AG09319 (cell line): ENCODE measurements around the gene HGF.

ENCODE experiments used
- DNase-seq: peaks from one replicate; pipeline ENCODE4 v3.0.0-alpha.2; 2010; ENCODE audit warnings: low read depth; ENCODE audit errors: extremely low read depth
- TF ChIP-seq, protein P1 (sequence below): IDR thresholded peaks from 2 replicates; pipeline ENCODE4 v1.5.1; 2011; ENCODE audit warnings: low read depth, mild to moderate bottlenecking, inconsistent platforms, low read length, moderate library complexity

The HGF gene

DNA sequence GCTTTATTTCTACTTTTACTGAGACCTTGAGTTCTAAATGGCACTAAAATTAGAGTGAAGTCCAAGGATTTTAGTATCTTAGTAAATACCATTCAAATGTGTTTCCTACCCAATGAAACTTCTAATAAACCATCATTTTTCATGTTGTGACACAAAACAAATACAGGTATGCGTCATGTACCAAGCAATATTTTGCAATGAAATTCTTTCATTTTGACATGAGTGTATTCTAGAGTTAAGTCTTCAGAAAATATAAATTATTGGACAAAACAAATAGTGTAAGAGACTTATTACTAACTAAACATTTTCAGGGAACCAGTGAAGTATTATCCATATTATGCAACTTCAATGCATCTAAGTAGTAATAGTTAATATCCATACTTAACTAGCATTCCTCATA is 16.5 kb downstream of the HGF start:
- TF ChIP-seq, protein P1, sequence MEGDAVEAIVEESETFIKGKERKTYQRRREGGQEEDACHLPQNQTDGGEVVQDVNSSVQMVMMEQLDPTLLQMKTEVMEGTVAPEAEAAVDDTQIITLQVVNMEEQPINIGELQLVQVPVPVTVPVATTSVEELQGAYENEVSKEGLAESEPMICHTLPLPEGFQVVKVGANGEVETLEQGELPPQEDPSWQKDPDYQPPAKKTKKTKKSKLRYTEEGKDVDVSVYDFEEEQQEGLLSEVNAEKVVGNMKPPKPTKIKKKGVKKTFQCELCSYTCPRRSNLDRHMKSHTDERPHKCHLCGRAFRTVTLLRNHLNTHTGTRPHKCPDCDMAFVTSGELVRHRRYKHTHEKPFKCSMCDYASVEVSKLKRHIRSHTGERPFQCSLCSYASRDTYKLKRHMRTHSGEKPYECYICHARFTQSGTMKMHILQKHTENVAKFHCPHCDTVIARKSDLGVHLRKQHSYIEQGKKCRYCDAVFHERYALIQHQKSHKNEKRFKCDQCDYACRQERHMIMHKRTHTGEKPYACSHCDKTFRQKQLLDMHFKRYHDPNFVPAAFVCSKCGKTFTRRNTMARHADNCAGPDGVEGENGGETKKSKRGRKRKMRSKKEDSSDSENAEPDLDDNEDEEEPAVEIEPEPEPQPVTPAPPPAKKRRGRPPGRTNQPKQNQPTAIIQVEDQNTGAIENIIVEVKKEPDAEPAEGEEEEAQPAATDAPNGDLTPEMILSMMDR: no peak
- no peak for DNase-seq

DNA sequence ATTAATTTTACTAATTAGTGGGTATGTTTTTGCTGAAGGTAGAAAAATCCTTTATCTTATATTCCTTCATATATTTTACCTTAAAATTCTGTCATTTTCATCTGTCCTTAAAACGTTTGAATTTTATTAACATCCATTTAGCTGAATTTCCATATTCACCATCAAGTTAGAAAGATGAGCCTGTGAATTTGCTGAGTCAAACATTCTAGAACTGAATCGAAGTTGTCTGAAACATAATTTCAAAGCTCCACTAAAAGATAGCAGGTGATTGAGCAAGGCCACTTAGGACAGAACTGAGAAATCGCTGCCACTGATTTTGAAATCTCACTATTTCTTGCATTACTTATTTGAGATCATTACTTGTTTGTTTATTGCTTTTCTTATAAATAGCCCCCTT is 17.5 kb downstream of the HGF start:
- TF ChIP-seq, protein P1: no peak
- no peak for DNase-seq

DNA sequence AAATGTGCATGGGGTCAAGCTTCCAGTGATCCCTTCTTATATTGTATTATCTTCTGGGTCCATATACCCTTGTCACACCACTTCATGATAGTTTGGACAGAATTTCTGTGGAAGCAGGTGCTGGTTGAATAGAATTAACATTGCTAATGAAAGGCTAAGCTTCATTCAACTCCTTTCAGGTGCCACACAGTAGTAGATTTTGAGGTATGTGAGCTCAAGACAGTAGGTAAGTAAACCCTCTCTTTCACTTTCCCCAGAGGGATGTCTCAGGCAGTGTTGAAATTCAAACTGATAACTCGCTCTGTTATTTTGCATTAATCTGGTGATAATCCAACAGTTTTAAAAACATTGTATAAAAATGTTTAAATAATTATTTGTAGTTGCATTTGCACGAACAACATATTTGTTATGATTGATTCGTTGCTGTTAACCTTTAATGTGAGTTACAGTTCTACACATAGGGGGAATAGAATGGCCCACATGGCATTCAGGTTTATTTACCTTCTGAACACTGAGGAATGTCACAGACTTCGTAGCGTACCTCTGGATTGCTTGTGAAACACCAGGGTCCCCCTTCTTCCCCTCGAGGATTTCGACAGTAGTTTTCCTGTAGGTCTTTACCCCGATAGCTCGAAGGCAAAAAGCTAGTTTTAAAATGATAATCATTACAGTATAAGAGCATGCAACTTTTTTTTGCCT is 18.1 kb downstream of the HGF start:
- DNase-seq: no peak
- TF ChIP-seq, protein P1: no peak

DNA sequence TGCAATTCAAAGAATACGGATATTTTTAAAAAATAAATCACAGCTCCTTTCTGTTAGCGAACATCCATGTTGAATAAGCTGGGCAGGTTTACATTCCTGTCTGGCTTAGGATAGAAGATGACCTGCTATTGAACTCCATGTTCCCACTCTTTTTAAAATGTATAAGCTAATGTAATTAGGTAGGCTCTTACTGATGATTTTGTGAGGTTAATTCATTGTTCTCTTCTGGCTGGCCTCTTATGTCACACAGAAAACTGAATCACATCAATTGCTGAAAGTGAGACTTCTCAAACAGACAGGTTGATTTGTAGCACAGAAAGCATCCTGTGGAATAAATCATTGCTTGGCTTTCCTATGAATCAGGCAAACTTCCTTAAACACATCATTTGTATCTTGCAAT is 24.2 kb downstream of the HGF start:
- TF ChIP-seq, protein P1: no peak
- DNase-seq: no peak

DNA sequence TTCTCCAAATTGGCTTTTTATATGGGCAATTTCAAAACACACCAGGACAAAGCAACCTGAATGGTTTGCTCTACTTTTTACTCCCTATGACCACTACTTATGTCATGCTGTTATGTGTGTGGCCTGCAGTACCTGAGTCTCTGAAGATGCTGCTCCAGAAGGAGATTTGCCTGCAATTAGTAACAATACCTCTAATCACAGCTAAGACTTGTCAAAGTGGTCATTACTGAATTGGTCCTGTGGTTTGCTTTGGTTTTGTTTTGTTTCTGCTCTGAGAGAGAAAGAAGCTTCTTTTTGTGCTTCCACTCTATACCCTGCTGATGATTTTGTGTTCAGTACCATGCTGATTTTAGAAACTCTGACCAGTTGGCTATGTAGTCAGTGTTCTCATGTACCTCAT is 25.5 kb downstream of the HGF start:
- DNase-seq: no peak

DNA sequence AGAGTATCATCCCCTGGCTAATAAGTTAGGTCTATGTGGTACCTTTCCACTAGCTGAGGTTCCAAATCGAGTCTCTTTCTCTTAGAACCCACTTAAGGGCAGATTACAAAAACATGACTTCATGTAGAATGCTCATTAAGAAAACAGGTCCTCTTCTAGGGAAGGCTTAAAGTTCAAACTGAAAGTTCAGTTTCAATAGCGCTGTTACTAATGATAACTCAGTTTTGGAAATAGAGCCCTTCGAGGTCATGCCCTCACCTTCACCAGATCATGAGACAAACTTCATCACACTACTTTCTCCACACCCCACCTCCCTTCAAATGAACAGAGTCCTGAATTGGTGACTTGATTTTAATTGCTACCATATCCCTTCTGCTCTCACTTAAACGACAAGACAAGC is 26.2 kb downstream of the HGF start:
- no peak for DNase-seq
- TF ChIP-seq, protein P1: no peak

More for the DNA sequence above, 25.5 kb downstream of the HGF start:
- TF ChIP-seq, protein P1: no peak

DNA sequence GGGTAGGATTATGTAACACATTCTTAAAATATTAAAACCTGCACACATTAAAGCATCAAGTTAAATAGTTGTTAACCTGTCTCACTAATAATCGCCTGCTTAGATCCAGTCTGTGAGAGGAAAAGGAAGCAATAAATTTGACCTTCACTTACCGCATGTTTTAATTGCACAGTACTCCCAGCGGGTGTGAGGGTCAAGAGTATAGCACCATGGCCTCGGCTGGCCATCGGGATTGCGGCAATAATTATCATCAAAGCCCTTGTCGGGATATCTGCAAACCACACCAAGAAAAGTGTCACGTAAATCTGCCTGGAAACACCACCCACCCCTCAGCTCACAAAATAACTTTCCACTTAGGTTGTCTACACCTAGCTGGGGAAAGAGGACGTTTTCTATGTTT is 26.6 kb downstream of the HGF start:
- no peak for DNase-seq
- TF ChIP-seq, protein P1: no peak
